ENCODE data around the gene CYBA.
A peak's percentile ranks its signal among the peaks of the same experiment; 100 is the strongest.

Gene CYBA

DNA sequence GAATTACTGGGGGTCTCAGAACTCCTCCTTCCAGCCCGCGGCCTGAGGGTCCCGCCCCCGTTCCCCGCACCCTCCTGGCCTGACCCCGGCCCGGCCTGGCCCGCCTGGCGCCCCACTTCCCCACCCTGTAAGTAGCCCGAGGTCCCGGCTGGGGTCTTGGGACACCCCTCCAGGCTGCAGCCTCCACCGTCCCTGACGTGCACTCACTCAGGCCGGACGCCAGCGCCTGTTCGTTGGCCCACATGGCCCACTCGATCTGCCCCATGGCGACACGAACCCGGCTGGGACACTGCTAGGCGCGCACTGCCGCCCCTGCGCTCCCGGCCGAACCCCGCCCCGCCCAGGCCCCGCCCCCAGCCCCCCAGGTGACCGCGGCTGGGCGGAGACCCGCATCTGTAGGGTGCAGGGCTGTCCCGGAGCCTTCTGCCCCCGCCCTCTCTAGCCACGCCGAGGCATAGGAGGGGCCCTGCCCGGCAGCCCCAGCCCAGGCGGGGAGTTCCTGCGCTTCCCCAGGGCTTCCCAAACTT, at the start of gene CYBA:
TSS of gene CYBA (minus strand) at position 305 of the 527 bp plus-strand sequence. CDS start at position 265, 40 bp downstream.
- H3K4me1 Mint-ChIP-seq = peaks cover 11% of the 10 kb centered on the region
- peak within 1 kb of the TSS; percentile 98 for H3K27ac Mint-ChIP-seq
- H3K4me3 Mint-ChIP-seq = peak within 1 kb of the TSS; percentile 95
- no peaks in the 10 kb centered on the region for H3K9me3 Mint-ChIP-seq
- DNase-seq (ENCODE audit: low spot score in 2 of 2) (peak; percentile 89), ATAC-seq (ENCODE audit: low read depth) (peak; percentile 78)
- H3K36me3 Mint-ChIP-seq = peaks cover 13% of the 10 kb centered on the region
- H3K27me3 Mint-ChIP-seq = no peaks in the 10 kb centered on the region

- peaks cover 1% of the 10 kb centered on the region for H3K36me3 Mint-ChIP-seq
- peak overlapping the region; percentile 62 for H3K27ac Mint-ChIP-seq
- ATAC-seq (ENCODE audit: low read depth) = no peak
- H3K9me3 Mint-ChIP-seq = no peaks in the 10 kb centered on the region
- peak in 1 of 2 donors; percentile 26 for DNase-seq (ENCODE audit: low spot score in 2 of 2)
- peak overlapping the region; percentile 79 for H3K4me3 Mint-ChIP-seq
- no peaks in the 10 kb centered on the region for H3K27me3 Mint-ChIP-seq
- H3K4me1 Mint-ChIP-seq = peaks cover 44% of the 10 kb centered on the region
Observed at GRCh38 chr16:88700322-88700635, 49.4 kb upstream of the CYBA start.

DNA sequence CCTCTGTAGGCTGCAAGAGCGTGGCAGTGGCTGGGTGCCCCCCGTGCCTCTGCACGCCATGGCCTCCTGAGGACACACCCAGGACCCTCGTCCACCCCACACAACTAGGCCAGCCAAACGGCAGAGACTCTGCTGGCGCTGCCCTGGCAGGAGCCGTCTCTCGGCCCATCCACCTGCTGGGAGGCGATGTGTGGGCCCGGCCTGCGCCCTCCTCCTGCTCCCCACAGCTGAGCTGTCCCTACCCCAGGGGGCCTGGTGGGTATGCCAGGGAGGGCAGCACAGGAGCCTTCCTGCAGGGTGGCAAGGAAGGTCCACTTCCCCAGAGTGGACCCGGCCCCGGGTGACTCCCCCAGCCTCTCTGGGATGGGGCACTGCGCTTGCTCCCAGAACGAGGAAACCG, 48.3 kb upstream of the CYBA start:
- H3K27me3 Mint-ChIP-seq = no peaks in the 10 kb centered on the region
- peak overlapping the region; percentile 82 for H3K27ac Mint-ChIP-seq
- peaks cover 39% of the 10 kb centered on the region for H3K4me1 Mint-ChIP-seq
- peaks cover 1% of the 10 kb centered on the region for H3K36me3 Mint-ChIP-seq
- ATAC-seq (ENCODE audit: low read depth) (no peak), DNase-seq (ENCODE audit: low spot score in 2 of 2) (no peak)
- H3K4me3 Mint-ChIP-seq = no peak overlapping the region
- H3K9me3 Mint-ChIP-seq = no peaks in the 10 kb centered on the region

DNA sequence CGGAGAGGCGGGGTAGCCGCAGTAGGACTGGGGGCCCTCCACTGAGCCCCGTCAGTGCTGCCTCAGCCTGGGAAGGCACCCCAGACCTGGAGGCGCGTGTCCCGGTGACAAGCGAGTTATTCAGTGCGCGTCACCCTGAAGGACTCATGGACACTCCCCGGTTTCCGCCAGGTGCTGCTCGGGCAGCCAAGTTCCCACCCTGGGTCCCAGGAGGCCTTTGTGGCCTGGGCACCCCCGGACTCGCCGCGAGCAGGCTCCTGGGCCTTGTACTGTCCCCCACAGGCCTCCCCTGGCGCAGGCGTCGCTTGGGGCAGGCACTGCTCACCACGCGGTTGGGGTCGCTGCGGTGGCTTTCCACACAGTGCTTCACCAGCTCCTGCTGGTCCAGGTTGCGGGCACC, 47.8 kb upstream of the CYBA start:
- peak in 1 of 2 donors; percentile 39 for DNase-seq (ENCODE audit: low spot score in 2 of 2)
- Mint-ChIP-seq H3K9me3 (no peaks in the 10 kb centered on the region), H3K36me3 (peaks cover 1% of the 10 kb centered on the region), H3K27ac (peak overlapping the region; percentile 82), H3K4me1 (peaks cover 35% of the 10 kb centered on the region), H3K27me3 (no peaks in the 10 kb centered on the region), H3K4me3 (peak overlapping the region; percentile 51)
- ATAC-seq (ENCODE audit: low read depth) = peak; percentile 33

DNA sequence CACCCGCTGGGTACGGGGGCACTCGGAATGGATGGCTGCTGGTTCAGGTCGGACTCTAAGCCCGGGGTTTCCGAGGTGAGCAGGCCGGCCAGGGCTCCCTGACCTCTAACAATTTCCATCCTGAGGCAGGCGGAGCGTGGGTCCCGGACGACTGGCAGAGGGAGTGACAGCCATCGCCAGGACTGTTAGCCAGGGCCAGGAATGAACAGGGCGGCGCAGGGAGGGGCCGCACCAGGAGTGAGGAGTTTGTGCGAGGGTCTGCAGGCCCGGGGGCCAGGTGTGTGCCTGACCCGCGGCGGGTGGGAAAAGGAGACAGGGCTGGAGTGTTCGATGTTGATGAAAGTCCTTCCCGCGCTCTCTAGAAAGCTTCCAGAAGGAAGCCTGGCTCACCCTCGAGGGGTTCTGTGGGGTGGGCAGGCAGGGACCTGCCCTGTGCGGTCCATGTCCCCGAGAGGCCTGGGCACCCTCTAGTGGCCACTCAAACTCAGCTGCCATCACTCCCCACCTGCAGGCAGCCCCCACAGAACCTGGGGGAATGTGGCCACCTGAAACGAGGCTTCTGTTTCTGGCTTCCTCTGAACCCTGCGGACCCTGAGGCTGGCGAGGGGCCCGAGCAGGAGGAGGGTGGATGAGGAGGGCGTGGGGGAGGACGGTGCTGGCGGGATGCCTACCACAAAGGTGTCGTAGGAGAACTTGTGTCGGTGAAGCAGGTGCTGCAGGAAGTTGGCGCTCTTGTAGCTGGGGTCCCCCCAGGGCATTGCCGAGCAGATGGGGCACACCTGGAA, 47.2 kb upstream of the CYBA start:
- no peak for ATAC-seq (ENCODE audit: low read depth)
- no peaks in the 10 kb centered on the region for H3K27me3 Mint-ChIP-seq

DNA sequence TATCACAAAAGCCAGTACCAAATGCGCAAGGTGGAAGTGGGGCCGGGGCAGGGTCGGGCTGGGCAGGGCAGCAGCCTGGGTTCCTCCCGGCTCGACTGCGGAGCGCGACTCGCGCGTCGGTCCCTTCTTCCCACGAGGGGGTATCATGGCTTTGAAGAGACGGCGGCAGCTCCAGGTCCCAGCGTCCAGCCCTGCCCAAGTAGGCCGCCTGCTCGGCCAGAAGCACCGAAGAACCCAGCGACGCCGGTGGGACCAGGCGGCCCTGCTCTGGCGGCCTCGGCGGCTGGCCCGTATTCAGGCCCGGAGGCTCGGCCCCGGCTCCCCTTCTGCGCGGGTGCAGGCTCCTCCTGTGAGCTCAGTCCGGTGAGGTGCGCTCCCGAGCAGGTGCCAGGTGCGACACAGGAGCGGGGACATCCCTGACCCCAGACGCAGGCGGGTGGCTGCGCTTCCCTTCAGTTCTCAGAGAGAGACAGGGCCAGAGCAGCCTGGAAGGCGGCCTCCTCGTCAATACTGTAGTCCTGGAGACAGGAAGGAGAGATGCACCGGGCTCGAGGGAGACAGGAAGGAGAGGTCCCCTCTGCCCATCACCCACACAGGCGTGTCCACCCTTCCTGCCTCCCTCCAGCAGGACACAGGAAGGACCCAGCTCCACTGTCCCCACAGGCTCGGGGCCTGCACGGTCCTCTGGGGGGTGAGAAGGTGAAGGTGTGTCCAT, 46.4 kb upstream of the CYBA start:
- H3K4me1 Mint-ChIP-seq = peaks cover 26% of the 10 kb centered on the region
- H3K27ac Mint-ChIP-seq = no peak overlapping the region
- H3K9me3 Mint-ChIP-seq = no peaks in the 10 kb centered on the region
- no peak for ATAC-seq (ENCODE audit: low read depth)
- H3K27me3 Mint-ChIP-seq = no peaks in the 10 kb centered on the region
- peaks cover 1% of the 10 kb centered on the region for H3K36me3 Mint-ChIP-seq
- no peak overlapping the region for H3K4me3 Mint-ChIP-seq
- no peak for DNase-seq (ENCODE audit: low spot score in 2 of 2)

More for the DNA sequence above, 47.2 kb upstream of the CYBA start:
- no peak for DNase-seq (ENCODE audit: low spot score in 2 of 2)
- H3K9me3 Mint-ChIP-seq = no peaks in the 10 kb centered on the region
- peaks cover 32% of the 10 kb centered on the region for H3K4me1 Mint-ChIP-seq
- H3K27ac Mint-ChIP-seq = peak overlapping the region; percentile 82
- peak overlapping the region; percentile 51 for H3K4me3 Mint-ChIP-seq
- H3K36me3 Mint-ChIP-seq = peaks cover 1% of the 10 kb centered on the region

DNA sequence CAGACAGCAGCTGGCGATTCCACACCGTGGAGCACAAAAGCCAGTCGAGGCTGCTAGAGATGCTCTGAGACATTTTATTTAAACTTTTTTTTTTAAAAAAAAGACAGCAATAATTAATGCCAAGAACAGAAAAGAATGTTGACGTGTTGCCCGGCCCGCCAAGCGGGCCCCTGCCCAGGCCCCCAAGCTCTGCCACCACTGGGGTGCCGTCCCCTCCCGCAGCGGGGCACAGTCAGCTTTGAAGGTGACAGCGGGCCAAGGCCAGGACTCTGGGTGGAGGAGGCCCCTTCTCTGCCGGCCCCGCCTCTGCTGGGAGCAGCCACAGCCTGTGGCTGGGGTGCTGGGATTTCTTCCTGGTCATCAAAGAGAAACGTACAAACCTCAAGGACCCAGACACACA, 45.6 kb upstream of the CYBA start:
- no peaks in the 10 kb centered on the region for H3K27me3 Mint-ChIP-seq
- H3K27ac Mint-ChIP-seq = no peak overlapping the region
- H3K9me3 Mint-ChIP-seq = no peaks in the 10 kb centered on the region
- DNase-seq (ENCODE audit: low spot score in 2 of 2) (no peak), ATAC-seq (ENCODE audit: low read depth) (no peak)
- H3K4me1 Mint-ChIP-seq = peaks cover 26% of the 10 kb centered on the region
- H3K4me3 Mint-ChIP-seq = no peak overlapping the region
- peaks cover 1% of the 10 kb centered on the region for H3K36me3 Mint-ChIP-seq

- ATAC-seq (ENCODE audit: low read depth) (no peak), DNase-seq (ENCODE audit: low spot score in 2 of 2) (no peak)
- H3K27me3 Mint-ChIP-seq = no peaks in the 10 kb centered on the region
- H3K9me3 Mint-ChIP-seq = no peaks in the 10 kb centered on the region
- H3K4me3 Mint-ChIP-seq = no peak overlapping the region
- peaks cover 22% of the 10 kb centered on the region for H3K4me1 Mint-ChIP-seq
- peaks cover 1% of the 10 kb centered on the region for H3K36me3 Mint-ChIP-seq
- no peak overlapping the region for H3K27ac Mint-ChIP-seq
Observed at GRCh38 chr16:88695753-88696152, 44.9 kb upstream of the CYBA start.

DNA sequence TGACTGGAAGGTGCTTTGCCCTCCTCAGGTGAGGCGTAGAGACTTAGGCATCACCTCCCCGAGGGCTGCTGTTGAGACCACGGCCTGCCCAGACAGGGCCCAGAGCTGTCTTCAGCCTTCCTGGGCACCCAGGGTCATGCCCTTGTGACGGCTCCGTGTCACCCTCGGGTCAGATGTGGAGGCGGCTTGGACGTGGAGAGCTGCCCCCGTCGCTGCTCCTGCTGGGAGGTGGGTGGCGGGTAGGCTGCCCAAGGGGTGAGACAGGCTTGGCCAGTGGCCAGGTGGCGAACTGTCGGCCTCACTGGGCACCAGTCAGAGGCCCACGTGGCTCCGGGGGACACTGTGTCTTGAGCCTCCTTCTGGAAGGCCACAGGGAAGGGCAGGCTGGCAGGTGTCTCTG, 44.4 kb upstream of the CYBA start:
- no peak for DNase-seq (ENCODE audit: low spot score in 2 of 2)
- no peak overlapping the region for H3K27ac Mint-ChIP-seq
- no peaks in the 10 kb centered on the region for H3K9me3 Mint-ChIP-seq

GRCh38 chr16:88694221-88695087, 43.6 kb upstream of the CYBA start:
- peaks cover 18% of the 10 kb centered on the region for H3K4me1 Mint-ChIP-seq
- no peaks in the 10 kb centered on the region for H3K9me3 Mint-ChIP-seq
- ATAC-seq (ENCODE audit: low read depth) (no peak), DNase-seq (ENCODE audit: low spot score in 2 of 2) (no peak)
- no peak overlapping the region for H3K4me3 Mint-ChIP-seq
- H3K36me3 Mint-ChIP-seq = peaks cover 1% of the 10 kb centered on the region
- H3K27ac Mint-ChIP-seq = no peak overlapping the region
- no peaks in the 10 kb centered on the region for H3K27me3 Mint-ChIP-seq

More for the DNA sequence above, 44.4 kb upstream of the CYBA start:
- no peak overlapping the region for H3K4me3 Mint-ChIP-seq
- peaks cover 1% of the 10 kb centered on the region for H3K36me3 Mint-ChIP-seq
- no peak for ATAC-seq (ENCODE audit: low read depth)
- no peaks in the 10 kb centered on the region for H3K27me3 Mint-ChIP-seq
- H3K4me1 Mint-ChIP-seq = peaks cover 25% of the 10 kb centered on the region

DNA sequence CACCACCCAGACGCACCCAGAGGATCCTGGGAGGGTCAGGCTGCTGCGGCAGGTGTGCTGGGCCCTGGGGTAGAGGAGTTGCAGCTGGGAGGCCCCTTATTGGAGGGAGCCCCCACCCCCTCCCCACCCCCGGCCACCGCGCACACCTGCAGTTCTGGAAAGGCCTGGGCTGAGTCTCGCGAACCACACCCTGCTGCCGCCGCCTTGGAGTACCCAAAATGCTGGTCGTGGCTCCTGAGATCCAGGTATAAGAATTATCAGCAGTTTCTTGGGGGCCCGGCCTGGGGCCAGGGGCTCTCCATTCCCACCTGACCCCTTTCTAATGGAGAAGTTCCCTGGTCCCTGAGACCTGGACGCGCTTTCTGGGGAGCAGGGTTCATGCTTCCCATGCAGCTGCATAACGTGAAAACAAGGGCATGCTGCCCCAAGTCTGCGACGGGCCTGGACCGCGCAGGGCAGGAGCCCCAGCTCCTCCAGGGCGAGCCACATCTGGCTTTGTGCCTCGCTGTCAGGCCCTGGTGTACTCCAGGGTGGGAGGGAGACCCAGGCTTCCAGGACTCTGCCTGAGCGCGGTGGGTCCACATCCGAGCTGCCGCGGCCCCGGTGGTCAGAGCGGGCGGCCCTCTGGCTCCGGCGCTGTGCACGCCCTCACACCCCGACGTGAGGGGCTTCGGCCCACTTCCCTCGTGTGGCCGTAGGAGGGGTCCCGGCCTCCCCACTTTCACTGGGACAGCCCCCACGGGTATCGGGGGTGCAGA, 42.7 kb upstream of the CYBA start:
- Mint-ChIP-seq H3K36me3 (peaks cover 1% of the 10 kb centered on the region), H3K27me3 (no peaks in the 10 kb centered on the region), H3K27ac (no peak overlapping the region), H3K9me3 (no peaks in the 10 kb centered on the region), H3K4me1 (peaks cover 18% of the 10 kb centered on the region), H3K4me3 (no peak overlapping the region)
- DNase-seq (ENCODE audit: low spot score in 2 of 2) (no peak), ATAC-seq (ENCODE audit: low read depth) (no peak)

- no peak overlapping the region for H3K27ac Mint-ChIP-seq
- H3K4me3 Mint-ChIP-seq = no peak overlapping the region
- no peaks in the 10 kb centered on the region for H3K36me3 Mint-ChIP-seq
- peaks cover 14% of the 10 kb centered on the region for H3K4me1 Mint-ChIP-seq
- DNase-seq (ENCODE audit: low spot score in 2 of 2) (no peak), ATAC-seq (ENCODE audit: low read depth) (no peak)
- H3K27me3 Mint-ChIP-seq = no peaks in the 10 kb centered on the region
- H3K9me3 Mint-ChIP-seq = no peaks in the 10 kb centered on the region
Observed at GRCh38 chr16:88692861-88693260, 42.0 kb upstream of the CYBA start.

DNA sequence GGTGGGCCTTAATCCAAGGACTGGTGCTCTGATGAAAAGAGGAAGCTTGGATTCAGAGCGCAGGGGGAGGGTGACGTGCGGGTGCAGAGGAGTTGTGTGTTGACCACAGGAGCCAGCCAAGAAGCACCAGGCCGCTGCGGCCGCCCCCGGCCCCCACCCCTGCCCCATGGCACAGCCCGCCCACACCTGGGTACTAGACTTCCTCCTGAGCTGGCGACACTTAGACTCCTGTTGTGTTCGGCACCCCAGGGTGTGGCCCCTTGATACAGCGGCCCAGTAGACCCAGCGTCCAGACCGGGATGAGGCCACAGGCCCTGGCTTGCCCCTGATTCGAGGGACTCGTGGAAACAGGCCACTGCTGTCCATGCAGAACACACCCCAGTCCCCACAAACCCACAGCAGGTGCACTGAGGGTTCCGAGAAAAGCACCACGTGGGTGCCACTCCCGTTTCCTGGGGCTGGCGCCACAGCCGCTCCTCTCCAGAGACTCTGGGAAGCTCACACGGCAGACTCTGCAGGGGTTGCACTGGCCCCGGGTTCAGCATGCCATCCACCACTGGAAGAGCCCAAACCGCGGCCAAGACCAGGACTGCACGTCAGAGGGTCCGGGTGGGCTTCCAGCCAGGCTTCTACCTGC, 41.2 kb upstream of the CYBA start:
- DNase-seq (ENCODE audit: low spot score in 2 of 2) (no peak), ATAC-seq (ENCODE audit: low read depth) (peak; percentile 76)
- Mint-ChIP-seq H3K4me3 (peak overlapping the region; percentile 59), H3K27me3 (no peaks in the 10 kb centered on the region), H3K27ac (peak overlapping the region; percentile 35), H3K36me3 (no peaks in the 10 kb centered on the region), H3K9me3 (no peaks in the 10 kb centered on the region), H3K4me1 (peaks cover 14% of the 10 kb centered on the region)
